GM10266 (cell line): Measurements from ENCODE around the gene SMC3.
"Not testable (repeated sequence)": the region's sequence is repeated elsewhere in the genome, so short reads cannot be mapped to it uniquely, and the experiment has no call there.

ENCODE experiments used
- DNase-seq: peaks from one replicate; pipeline ENCODE4 v3.0.0; 2012; ENCODE audit errors: extremely low spot score
- TF ChIP-seq, protein P1 (sequence below): IDR thresholded peaks from 2 replicates; pipeline ENCODE4 v1.5.1; 2012; ENCODE audit warnings: mild to moderate bottlenecking, low read depth; ENCODE audit not compliant: control insufficient read depth, insufficient read depth; ENCODE audit errors: missing control alignments

The SMC3 gene

DNA sequence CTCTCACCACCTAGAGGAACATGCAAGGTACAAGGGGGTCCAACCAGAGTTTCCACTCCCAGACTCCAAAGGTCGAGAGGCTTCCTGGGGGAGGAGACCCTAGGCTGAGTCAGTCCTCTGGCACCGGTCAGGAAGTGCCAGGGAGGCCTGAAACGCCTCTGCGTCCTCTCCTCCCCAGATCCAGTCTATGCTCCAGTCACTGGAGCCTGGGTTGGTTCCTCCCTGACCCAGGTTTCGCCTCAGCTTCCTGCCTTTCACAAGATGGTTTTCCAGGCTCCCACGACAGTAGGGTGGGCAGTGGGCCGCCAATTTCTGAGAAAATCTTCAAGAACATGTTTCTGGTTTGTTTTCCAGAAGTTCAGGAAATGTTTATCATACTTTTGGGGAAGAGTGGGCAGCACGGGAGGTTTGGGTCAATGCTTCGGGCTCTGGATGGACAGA, 39.7 kb upstream of the SMC3 start:
- no peak for DNase-seq
- TF ChIP-seq, protein P1, sequence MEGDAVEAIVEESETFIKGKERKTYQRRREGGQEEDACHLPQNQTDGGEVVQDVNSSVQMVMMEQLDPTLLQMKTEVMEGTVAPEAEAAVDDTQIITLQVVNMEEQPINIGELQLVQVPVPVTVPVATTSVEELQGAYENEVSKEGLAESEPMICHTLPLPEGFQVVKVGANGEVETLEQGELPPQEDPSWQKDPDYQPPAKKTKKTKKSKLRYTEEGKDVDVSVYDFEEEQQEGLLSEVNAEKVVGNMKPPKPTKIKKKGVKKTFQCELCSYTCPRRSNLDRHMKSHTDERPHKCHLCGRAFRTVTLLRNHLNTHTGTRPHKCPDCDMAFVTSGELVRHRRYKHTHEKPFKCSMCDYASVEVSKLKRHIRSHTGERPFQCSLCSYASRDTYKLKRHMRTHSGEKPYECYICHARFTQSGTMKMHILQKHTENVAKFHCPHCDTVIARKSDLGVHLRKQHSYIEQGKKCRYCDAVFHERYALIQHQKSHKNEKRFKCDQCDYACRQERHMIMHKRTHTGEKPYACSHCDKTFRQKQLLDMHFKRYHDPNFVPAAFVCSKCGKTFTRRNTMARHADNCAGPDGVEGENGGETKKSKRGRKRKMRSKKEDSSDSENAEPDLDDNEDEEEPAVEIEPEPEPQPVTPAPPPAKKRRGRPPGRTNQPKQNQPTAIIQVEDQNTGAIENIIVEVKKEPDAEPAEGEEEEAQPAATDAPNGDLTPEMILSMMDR, result no peak

DNA sequence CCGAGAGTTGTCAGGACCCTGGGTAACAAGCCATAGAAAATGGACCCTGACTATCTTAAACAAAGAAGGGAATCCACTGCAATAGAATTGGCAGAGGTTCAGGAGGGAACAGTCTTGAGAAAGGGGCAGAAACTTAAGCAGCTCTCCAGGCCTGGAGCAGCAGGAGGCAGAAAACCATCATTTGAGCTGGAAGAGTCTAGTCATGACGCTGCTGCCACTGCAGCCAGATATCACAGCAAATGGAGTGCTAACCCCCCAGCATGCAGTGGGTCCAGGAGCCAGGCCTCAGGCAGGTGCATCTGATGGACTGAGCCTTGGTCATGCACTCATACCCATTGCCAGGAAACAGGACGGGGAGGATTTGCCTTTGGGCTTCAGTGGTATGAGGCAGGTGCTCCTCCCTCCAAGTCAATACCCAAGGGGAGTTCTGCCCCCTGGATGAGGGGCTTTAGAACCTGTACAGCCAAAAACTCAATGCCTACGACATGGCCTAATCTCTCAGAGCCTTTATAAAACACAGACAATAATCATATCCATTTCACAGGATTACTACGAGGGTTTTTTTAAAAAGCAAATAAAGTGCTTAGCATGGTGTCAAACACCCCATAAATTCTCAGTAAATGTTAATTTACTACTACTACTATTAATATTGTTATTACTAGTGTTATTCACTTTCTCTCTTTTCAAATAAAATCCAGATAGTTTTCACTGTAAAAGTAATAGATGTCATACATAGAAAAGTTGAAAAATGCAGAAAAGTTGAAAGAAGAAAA, 39.1 kb upstream of the SMC3 start:
- DNase-seq, result no peak
- TF ChIP-seq, protein P1, result no peak

DNA sequence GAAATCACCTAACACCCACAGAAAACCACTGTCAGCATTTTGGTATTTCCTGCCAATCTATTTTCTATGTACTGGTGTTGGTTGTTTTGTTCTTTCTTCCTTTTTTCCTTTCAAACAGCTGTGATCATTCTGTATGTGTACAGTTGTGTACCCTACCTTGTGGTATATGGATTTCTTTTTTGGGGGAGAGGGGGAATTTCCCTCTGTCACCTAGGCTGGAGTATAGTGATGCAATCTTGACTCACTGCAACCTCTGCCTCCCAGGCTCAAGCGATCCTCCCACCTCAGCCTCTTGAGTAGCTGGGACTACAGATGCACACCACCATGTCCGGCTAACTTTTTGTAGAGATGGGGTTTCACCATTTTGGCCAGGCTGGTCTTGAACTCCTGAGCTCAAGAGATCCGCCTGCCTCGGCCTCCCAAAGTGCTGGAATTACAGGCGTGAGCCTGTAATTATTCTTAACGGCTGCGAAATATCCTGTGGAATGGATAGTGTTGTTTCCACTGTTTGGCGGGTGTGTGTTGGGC, 38.4 kb upstream of the SMC3 start:
- DNase-seq, result peak; percentile 50

DNA sequence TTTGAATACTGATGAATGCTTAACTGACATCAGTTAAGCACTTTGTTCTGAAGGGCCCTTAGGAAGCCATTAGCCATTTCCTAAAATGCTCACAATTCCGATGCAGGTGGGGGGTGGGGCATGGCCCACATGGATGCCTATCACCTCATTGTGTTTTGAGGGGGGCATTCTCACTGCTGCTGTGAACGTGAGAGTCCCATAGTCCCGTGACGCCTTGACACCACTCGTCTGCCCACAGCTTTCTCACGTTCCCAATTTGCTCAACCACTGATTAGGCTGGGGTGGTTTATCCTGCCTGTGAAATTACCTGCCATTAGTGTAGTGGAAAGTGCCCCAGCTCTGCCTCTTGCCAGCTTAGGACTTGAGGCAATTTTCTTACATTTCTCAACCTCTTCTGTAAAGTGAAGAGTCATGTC, 37.9 kb upstream of the SMC3 start:
- DNase-seq, result no peak
- TF ChIP-seq, protein P1, result no peak

DNA sequence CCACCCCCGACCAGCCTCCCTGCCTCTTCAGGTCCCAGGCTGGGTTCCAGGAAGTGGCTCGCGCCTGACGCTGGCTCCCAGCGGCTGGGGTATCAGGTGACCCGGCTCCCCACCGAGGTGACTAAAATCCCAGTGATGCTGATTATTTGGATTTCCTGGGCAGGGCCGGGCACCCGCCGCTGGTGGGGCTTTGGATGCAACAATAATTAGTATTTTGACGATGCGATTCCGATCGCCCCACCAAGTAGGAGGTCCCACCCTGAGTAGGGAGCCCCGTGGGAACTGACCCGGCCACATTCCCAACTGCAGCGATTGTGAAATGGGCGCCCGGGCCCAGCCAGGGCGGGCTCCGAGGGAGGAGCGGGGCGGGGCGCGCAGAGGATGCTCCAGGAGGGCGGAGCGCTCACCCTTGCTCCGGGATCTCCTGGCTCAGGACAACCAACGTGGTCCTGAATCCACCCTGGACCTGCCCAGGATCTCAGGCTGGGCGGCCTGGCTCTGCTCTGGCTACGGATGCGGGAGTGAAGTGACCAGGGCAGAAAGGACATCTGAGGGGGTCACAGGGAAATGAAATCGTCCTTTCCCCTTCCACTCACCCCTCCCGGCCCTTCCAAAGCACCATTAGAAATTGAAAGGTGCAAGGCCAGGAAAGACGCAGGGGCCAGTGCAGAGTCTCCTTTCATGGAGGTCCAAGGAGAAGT, 37.2 kb upstream of the SMC3 start:
- TF ChIP-seq, protein P1, result no peak
- DNase-seq, result no peak

DNA sequence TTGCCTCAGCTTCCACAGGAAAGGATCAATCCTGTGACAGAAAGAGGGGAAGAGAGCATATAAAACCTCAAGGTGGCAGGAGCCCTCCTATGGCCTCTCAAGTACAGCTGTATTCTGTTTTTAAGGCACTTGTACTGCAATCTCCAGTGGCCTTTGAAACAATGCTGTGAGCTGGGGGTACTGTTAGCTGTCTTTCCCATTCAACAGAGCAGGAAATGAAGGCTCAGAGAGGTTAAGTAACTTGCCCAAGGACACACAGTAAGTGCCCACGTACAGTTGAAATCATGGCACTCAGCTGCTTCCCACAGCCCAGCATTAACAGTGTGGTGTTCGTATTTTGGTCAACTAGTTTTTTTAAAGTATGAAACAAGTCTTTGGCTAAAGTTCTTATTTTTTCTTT, 35.8 kb upstream of the SMC3 start:
- DNase-seq, result no peak

DNA sequence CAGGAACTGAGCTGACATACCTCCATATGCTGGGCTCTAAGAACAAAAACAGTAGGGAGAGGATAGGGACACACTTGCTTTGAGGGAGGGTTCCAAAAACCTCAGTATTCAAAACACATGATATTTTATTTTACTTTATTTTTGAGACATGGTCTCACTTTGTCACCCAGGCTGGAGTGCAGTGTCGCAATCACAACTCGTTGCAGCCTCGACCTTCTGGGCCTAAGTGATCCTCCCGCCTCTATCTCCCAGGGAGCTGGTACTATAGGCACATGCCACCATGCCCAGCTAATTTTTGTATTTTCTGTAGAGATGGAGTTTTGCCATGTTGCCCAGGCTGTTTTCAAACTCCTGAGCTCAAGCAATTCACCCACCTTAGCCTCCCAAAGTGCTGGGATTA, 34.9 kb upstream of the SMC3 start:
- not testable (repeated sequence) for DNase-seq

More for the DNA sequence above, 35.8 kb upstream of the SMC3 start:
- TF ChIP-seq, protein P1, result no peak

DNA sequence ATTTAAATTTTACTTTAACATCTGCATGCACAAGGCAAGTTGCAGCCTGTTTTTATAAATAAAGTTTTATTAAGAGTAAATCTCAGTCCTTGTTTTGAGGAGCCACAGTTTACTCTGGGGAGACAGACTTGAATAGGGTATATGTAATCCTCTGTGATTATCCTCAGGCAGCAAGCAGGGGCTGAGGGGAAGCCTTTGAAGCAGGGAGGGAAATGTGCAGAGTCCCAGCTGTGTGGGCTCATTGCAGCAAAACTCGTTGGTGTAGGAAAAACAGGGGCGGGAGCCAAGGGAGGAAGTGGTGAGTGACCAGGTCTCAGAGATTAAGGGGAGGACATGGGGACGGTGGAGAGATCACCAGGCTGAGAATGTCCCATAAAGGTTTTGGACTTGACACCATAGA, 34.3 kb upstream of the SMC3 start:
- DNase-seq, result no peak

More for the DNA sequence above, 34.3 kb upstream of the SMC3 start:
- TF ChIP-seq, protein P1, result no peak
